T-cell (primary cell): Measurements from ENCODE around the gene CRISP2. TPM values are rescaled to one million over a fixed set of nuclear protein-coding genes. Genes with fewer than 3 reads are reported as not detected.
"Not testable (repeated sequence)": the region's sequence is repeated elsewhere in the genome, so short reads cannot be mapped to it uniquely, and the experiment has no call there.

Experiments
- ATAC-seq, 4 experiments: fragments of 200-7000 bp in 3 of 4; fragments of 150-1000 bp in 1 of 4; cut with Tn5 transposase; replicated peaks in 1 of 4; 1 replicate in 3 of 4; 2 replicates in 1 of 4; pipeline ENCODE4 v1.10.0; 2021; ENCODE audit warnings: moderate library complexity in 3 of 4, mild to moderate bottlenecking in 2 of 4, moderate number of reproducible peaks in 1 of 4
- CTCF ChIA-PET, 2 donors: fragments of 300-600 bp; sonication (Branson Sonifier 250); formaldehyde crosslinking; loops; one replicate each; lab custom pipeline; 2022; ENCODE audit warnings: antibody characterized with exemption in 2 of 2; lab: Charles Lee
- POLR2A ChIA-PET, 2 donors: fragments of 300-600 bp; sonication (Branson Sonifier 250); formaldehyde crosslinking; loops; one replicate each; lab custom pipeline; 2022; ENCODE audit warnings: antibody characterized with exemption in 2 of 2; lab: Charles Lee
- DNase-seq, 35 experiments: peaks; one replicate each; pipeline versions ENCODE4 v3.0.0 to v3.0.0-alpha.2; 2013 to 2023
- H3K27ac ChIP-seq: one replicate; pipeline ENCODE4 v1.5.1; 2013; ENCODE audit warnings: low read length
- H3K27me3 ChIP-seq, 2 experiments: replicated peaks in 1 of 2; 1 replicate in 1 of 2; 2 replicates in 1 of 2; pipeline versions ENCODE4 v1.6.1 to v1.7.0; 2013; ENCODE audit warnings: low read length in 1 of 2, mixed read lengths in 1 of 2; ENCODE audit not compliant: control insufficient read depth in 2 of 2, insufficient read depth in 2 of 2; ENCODE audit errors: extremely low read depth in 1 of 2
- H3K36me3 ChIP-seq, 2 donors: 1 replicate in 1 of 2; 2 replicates in 1 of 2; pipeline versions ENCODE4 v1.6.1 to v1.7.0; 2013; ENCODE audit warnings: low read length in 1 of 2; ENCODE audit not compliant: control insufficient read depth in 2 of 2, insufficient read depth in 1 of 2; ENCODE audit errors: extremely low read depth in 1 of 2
- H3K4me1 ChIP-seq, 2 experiments: 1 replicate in 1 of 2; 2 replicates in 1 of 2; pipeline versions ENCODE4 v1.6.1 to v1.7.0; 2013; ENCODE audit warnings: low read length in 2 of 2, mixed read lengths in 1 of 2; ENCODE audit not compliant: insufficient read depth in 2 of 2, control insufficient read depth in 1 of 2; ENCODE audit errors: extremely low read depth in 1 of 2
- H3K4me3 ChIP-seq, 2 donors: 1 replicate in 1 of 2; 2 replicates in 1 of 2; pipeline versions ENCODE4 v1.5.1 to v1.7.0; 2013; ENCODE audit warnings: mild to moderate bottlenecking in 2 of 2, low read length in 1 of 2, moderate library complexity in 1 of 2; ENCODE audit not compliant: control insufficient read depth in 1 of 2; ENCODE audit errors: extremely low read depth in 1 of 2
- H3K9me3 ChIP-seq: 2 replicates; pipeline ENCODE4 v1.7.0; 2013
- H3K27ac Mint-ChIP-seq, 2 donors: one replicate each; pipeline ENCODE4 v1.8.0; 2020 to 2021; ENCODE audit warnings: mild to moderate bottlenecking in 2 of 2, mixed read lengths in 2 of 2
- H3K27me3 Mint-ChIP-seq, 2 donors: one replicate each; pipeline ENCODE4 v1.8.0; 2021 to 2022; ENCODE audit warnings: mixed read lengths in 2 of 2
- H3K36me3 Mint-ChIP-seq: one replicate; pipeline ENCODE4 v1.8.0; 2021; ENCODE audit warnings: mixed read lengths
- H3K4me1 Mint-ChIP-seq, 3 donors: one replicate each; pipeline ENCODE4 v1.8.0; 2020 to 2022; ENCODE audit warnings: mixed read lengths in 3 of 3, mild to moderate bottlenecking in 1 of 3
- H3K4me3 Mint-ChIP-seq, 3 donors: one replicate each; pipeline ENCODE4 v1.8.0; 2020 to 2022; ENCODE audit warnings: mild to moderate bottlenecking in 3 of 3, mixed read lengths in 3 of 3, moderate library complexity in 3 of 3
- H3K9me3 Mint-ChIP-seq, 3 donors: one replicate each; pipeline ENCODE4 v1.8.0; 2020 to 2022; ENCODE audit warnings: mixed read lengths in 3 of 3
- WGBS: methylation state at CpG from one replicate; pipeline ENCODE4 v1.1.5; 2013; ENCODE audit warnings: missing lambda C conversion rate; ENCODE audit not compliant: insufficient coverage; 5-methylcytosine and 5-hydroxymethylcytosine counted together
- total RNA-seq, 35 experiments: library from RNA in 6 of 35; stranded (reverse) in 6 of 35; fragments of 120-200 nt in 1 of 35; gene quantifications; one replicate each; pipeline versions ENCODE4 v1.2.1 to v1.2.4 and lab custom pipeline; 2013 to 2026

CRISP2 gene
- total RNA-seq, 5 donors from 2014 or later (not counting 1 experiment from before 2014, with no cell fraction given) = not detected

DNA sequence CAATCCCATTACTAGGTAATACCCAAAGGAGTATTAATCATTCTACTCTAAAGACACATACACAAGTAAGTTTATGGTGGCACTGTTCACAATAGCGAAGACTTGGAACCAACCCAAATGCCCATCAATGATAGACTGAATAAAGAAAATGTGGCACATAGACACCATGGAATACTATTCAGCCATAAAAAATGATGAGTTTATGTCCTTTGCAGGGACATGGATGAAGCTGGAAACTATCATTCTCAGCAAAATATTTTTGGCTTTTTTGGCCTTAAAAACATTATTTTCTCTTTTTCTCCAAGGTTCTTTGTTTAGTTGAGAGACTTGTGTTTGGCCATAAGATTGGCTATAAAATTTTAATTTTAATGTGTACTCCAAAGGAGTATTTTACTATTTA is 49.3 kb downstream of the CRISP2 start:
- H3K36me3 ChIP-seq, H3K4me3 ChIP-seq, POLR2A ChIA-PET, DNase-seq, H3K9me3 Mint-ChIP-seq, H3K4me1 ChIP-seq, H3K4me1 Mint-ChIP-seq, H3K27me3 Mint-ChIP-seq, ATAC-seq, H3K9me3 ChIP-seq, CTCF ChIA-PET, H3K36me3 Mint-ChIP-seq, H3K27ac Mint-ChIP-seq, H3K4me3 Mint-ChIP-seq, H3K27me3 ChIP-seq, H3K27ac ChIP-seq: not testable (repeated sequence)
- WGBS = no CpG with 5 or more reads among the region's 1 CpG

DNA sequence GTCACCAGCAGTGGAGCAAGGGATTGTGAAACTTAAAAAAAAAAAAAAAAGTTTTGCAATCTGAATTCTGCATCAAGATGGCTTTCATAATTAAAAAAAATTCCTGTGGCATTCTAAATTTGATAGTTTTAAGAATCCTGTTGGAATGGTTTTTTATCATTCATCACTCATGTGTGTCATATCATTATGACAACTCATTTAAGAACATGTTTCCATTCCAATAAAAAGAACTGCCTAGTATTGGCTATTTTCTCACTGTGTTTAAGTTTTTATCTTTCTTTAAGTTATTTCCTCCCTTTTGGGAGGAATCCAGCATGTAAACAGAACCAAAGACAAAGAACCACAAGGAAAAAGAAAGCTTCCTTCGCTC is 50.5 kb downstream of the CRISP2 start:
- H3K27ac ChIP-seq = no peak overlapping the region
- Mint-ChIP-seq H3K4me3 (no peak overlapping the region), H3K36me3 (no peaks in the 10 kb centered on the region), H3K27ac (no peak overlapping the region), H3K4me1 (no peaks in the 10 kb centered on the region), H3K27me3 (no peaks in the 10 kb centered on the region), H3K9me3 (no peaks in the 10 kb centered on the region)
- H3K27me3 ChIP-seq = no peaks in the 10 kb centered on the region
- H3K4me1 ChIP-seq = no peaks in the 10 kb centered on the region
- POLR2A ChIA-PET = no interaction called here
- H3K36me3 ChIP-seq = no peaks in the 10 kb centered on the region
- DNase-seq (no peak), ATAC-seq (no peak)
- no peak overlapping the region for H3K4me3 ChIP-seq
- no peaks in the 10 kb centered on the region for H3K9me3 ChIP-seq
- WGBS = no CpG with 5 or more reads among the region's 1 CpG
- CTCF ChIA-PET = no interaction called here

DNA sequence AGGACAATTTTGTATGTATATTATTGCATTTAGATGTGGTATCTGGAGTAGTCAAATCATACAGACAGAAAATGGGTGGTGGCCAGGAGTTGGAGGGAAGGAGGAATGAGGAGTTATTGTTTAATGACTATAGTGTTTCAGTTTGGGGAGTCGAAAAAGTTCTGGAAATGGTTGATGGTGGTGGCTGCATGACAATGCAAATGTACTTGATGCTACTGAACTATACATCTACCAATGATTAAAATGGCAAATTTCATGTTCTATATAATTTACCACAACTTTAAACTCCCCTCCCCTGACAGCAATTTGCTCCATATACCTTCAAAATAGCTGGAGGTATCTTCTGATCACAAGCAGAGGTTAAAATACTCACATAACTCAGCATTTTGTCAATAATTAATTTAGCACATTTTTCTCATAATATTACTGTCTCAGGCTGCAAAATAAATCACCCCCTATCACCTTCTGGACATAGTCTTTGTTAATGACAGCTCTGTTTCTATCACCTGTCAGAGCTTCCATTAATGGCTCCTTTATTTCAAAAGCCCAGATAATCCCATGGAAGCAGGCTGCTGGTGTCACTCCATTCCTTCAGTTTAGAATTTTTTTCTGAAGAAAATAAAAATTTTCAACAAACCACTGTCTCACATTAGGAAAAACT is 51.0 kb downstream of the CRISP2 start:
- Mint-ChIP-seq H3K4me1 (no peaks in the 10 kb centered on the region), H3K4me3 (no peak overlapping the region), H3K27me3 (no peaks in the 10 kb centered on the region), H3K36me3 (no peaks in the 10 kb centered on the region), H3K9me3 (no peaks in the 10 kb centered on the region), H3K27ac (no peak overlapping the region)
- Histone ChIP-seq H3K27me3 (no peaks in the 10 kb centered on the region), H3K4me1 (no peaks in the 10 kb centered on the region), H3K27ac (no peak overlapping the region), H3K9me3 (no peaks in the 10 kb centered on the region), H3K4me3 (no peak overlapping the region), H3K36me3 (no peaks in the 10 kb centered on the region)
- no CpG with 5 or more reads among the region's 1 CpG for WGBS
- ATAC-seq (no peak), DNase-seq (no peak)
- POLR2A ChIA-PET = no interaction called here
- CTCF ChIA-PET = no interaction called here

DNA sequence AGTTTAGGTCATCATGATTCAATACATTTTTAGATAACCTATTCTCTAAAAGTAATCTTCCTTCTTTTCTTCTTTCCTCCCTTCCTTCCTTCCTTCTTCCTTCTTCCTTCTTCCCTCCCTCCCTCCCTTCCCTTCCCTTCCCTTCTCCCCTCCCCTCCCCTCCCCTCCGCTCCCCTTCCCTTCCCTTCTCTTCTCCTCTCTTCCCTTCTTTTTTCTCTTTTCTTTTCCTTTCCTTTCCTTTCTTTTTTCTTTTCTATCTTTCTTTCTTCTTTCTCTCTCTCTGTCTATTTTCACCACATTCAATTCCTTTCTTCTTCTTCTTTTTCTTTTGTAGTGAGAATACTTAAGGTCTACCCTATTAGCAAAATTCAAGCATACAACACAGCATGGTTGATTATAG is 59.4 kb downstream of the CRISP2 start:
- Mint-ChIP-seq H3K36me3 (no peaks in the 10 kb centered on the region), H3K27ac (no peak overlapping the region), H3K4me1 (no peaks in the 10 kb centered on the region), H3K4me3 (no peak overlapping the region), H3K9me3 (peaks cover 0 to 5% (median 0%) of the 10 kb centered on the region in 3 donors), H3K27me3 (no peaks in the 10 kb centered on the region)
- H3K4me1 ChIP-seq = no peaks in the 10 kb centered on the region
- H3K27me3 ChIP-seq = no peaks in the 10 kb centered on the region
- POLR2A ChIA-PET = no interaction called here
- DNase-seq (no peak), ATAC-seq (no peak)
- WGBS = no CpG with 5 or more reads among the region's 1 CpG
- H3K36me3 ChIP-seq = no peaks in the 10 kb centered on the region
- H3K4me3 ChIP-seq = no peak overlapping the region
- H3K27ac ChIP-seq = no peak overlapping the region
- CTCF ChIA-PET = no interaction called here
- no peaks in the 10 kb centered on the region for H3K9me3 ChIP-seq

DNA sequence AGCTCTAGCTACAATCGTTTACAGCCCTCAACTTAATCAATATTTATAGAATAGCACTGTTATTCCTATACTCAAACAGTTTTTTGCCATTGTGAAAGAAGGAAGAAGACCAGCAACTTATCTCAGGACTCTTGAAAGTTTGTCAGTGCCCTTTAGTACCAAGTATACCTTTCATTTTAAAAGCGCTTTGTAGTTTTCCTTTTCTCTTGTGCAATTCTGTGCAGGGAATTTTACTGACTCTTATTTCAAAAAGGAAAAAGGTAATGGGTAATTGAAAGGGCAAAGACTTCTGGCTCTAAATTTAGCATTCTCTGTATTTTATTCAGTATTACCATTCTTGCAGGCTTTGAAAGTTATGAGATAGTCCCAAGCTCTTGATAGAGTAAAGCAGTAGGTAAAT is 59.9 kb downstream of the CRISP2 start:
- CTCF ChIA-PET = no interaction called here
- no peaks in the 10 kb centered on the region for H3K36me3 Mint-ChIP-seq
- no CpG with 5 or more reads among the region's 2 CpGs for WGBS

DNA sequence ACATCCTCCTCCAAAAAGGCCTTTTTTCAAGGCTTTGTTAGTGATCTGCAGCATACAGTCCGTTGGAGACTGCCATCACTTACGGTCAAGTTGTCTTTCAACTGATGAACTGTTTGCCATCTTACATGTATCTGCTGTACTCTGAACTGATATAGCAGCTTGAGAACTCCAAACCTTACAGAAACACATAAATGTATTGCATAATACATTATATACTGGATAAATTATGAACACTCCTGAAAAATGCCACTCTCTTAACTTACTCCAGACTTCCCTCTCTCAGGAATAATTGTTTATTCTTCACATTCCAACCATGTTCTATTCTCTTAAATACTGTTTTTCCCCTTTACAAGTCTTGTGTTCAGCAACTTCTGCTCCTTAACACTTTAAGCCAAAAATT is 62.1 kb downstream of the CRISP2 start:
- ChIA-PET POLR2A (no interaction called here), CTCF (no interaction called here)
- Mint-ChIP-seq H3K4me3 (no peak overlapping the region), H3K27ac (no peak overlapping the region), H3K9me3 (peaks cover 0 to 5% (median 0%) of the 10 kb centered on the region in 3 donors), H3K36me3 (no peaks in the 10 kb centered on the region), H3K4me1 (no peaks in the 10 kb centered on the region), H3K27me3 (no peaks in the 10 kb centered on the region)
- H3K27me3 ChIP-seq = no peaks in the 10 kb centered on the region
- no peaks in the 10 kb centered on the region for H3K9me3 ChIP-seq
- no CpG with 5 or more reads among the region's 2 CpGs for WGBS
- no peak overlapping the region for H3K27ac ChIP-seq
- H3K36me3 ChIP-seq = no peaks in the 10 kb centered on the region
- no peaks in the 10 kb centered on the region for H3K4me1 ChIP-seq
- DNase-seq (no peak), ATAC-seq (no peak)
- H3K4me3 ChIP-seq = no peak overlapping the region

More for the DNA sequence above, 59.9 kb downstream of the CRISP2 start:
- DNase-seq (no peak), ATAC-seq (no peak)
- H3K27ac Mint-ChIP-seq = no peak overlapping the region
- Histone ChIP-seq H3K36me3 (no peaks in the 10 kb centered on the region), H3K27me3 (no peaks in the 10 kb centered on the region), H3K4me3 (no peak overlapping the region), H3K4me1 (no peaks in the 10 kb centered on the region), H3K27ac (no peak overlapping the region), H3K9me3 (no peaks in the 10 kb centered on the region)
- H3K4me3 Mint-ChIP-seq = no peak overlapping the region
- peaks cover 0 to 5% (median 0%) of the 10 kb centered on the region in 3 donors for H3K9me3 Mint-ChIP-seq
- no peaks in the 10 kb centered on the region for H3K4me1 Mint-ChIP-seq
- POLR2A ChIA-PET = no interaction called here
- H3K27me3 Mint-ChIP-seq = no peaks in the 10 kb centered on the region

DNA sequence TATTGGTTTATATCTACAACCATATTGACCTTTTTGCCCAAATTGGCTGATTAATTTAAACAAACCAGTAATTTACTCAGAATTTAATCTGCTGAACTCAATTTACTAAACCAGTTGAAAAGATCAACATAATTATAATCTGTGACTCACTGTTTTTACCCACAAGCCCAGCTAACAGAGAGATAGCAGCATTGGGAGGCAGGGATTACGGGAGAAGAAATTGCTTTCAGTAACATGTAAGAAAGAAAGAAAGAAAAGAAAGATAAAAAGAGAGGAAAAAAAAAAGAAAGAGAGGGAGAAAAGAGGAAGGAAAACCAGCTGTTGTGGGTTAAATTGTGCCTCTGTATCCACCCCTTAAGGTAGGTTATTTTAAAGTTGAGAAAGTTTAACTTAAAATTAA is 63.4 kb downstream of the CRISP2 start:
- no peaks in the 10 kb centered on the region for H3K27me3 Mint-ChIP-seq
- no peaks in the 10 kb centered on the region for H3K4me1 ChIP-seq
- DNase-seq = no peak
- H3K4me3 Mint-ChIP-seq = no peak overlapping the region
- H3K9me3 Mint-ChIP-seq = peaks cover 0 to 5% (median 0%) of the 10 kb centered on the region in 3 donors
- no peaks in the 10 kb centered on the region for H3K9me3 ChIP-seq
- ChIA-PET POLR2A (no interaction called here), CTCF (no interaction called here)
- no peaks in the 10 kb centered on the region for H3K27me3 ChIP-seq
- no peaks in the 10 kb centered on the region for H3K4me1 Mint-ChIP-seq
- ATAC-seq = no peak
- no peak overlapping the region for H3K27ac ChIP-seq
- no peak overlapping the region for H3K4me3 ChIP-seq
- WGBS = no CpG with 5 or more reads among the region's 1 CpG
- H3K36me3 ChIP-seq = no peaks in the 10 kb centered on the region
- H3K27ac Mint-ChIP-seq = no peak overlapping the region
- no peaks in the 10 kb centered on the region for H3K36me3 Mint-ChIP-seq
